ENCODE data around the gene FMNL2. TPM values are rescaled to one million over a fixed set of nuclear protein-coding genes. Genes with fewer than 3 reads are reported as not detected.

The FMNL2 gene
- total RNA-seq, 1 experiment from 2014 or later, result 28.1 TPM

- H2AFZ ChIP-seq (ENCODE audit: low read depth, low read length, poor library complexity, severe bottlenecking), result no peak overlapping the region
- no peak for ATAC-seq
- H3K27ac ChIP-seq (ENCODE audit: low read depth, low read length), result no peak overlapping the region
Observed at GRCh38 chr2:152309352-152310214, 25.4 kb upstream of the FMNL2 start.

DNA sequence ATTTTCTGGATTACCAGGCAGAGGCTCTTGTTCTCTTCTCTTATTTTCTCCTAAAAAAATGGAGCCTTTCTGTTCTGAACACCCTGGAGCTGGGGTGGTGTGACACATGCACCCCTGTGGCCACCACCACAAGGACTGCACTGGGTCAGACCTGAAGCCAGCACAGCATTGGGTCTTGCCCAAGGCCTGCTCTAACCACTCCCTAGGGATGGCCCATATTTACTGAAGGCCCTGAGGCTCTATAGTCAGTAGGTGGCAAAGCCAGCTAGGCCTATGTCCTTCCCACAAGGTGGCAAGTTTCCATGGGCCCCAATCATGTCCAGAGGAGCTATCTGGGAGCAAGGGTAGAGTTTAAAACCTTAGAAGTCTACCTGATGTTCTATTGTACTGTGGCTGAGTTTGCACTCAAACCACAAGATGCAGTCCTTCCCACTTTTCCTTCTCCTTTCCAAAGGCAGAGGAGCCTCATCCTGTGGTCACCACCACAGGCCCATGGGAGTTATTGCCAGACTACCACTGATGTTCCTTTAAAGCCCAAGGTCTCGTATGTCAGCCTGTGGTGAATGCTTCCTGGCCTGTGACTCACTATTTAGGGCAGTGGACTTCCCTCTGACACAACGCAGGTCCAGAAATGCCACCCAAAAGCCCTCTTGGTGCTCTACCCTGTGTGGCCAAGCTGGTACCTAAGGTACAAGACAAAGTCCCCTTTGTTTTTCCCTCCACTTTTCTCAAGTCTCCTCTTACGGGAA, 15.0 kb upstream of the FMNL2 start:
- no peaks in the 10 kb centered on the region for H4K20me1 ChIP-seq (ENCODE audit: insufficient read depth)
- DNase-seq (ENCODE audit: low read depth, low spot score) (no peak), ATAC-seq (no peak; the same call in 1 of the 2 replicates)
- H3K4me3 ChIP-seq (replicated peaks in 1 of 2; ENCODE audit: low read depth in 1 of 2, low read length in 2 of 2), result no peak overlapping the region
- H3K4me2 ChIP-seq (ENCODE audit: low read length), result no peak overlapping the region
- ChIA-PET POLR2A (no interaction called here), CTCF (no interaction called here), RAD21 (ENCODE audit: low non-redundant PET in 1 of 2, low total read pairs in 2 of 2, uncharacterized antibody in 2 of 2, unreplicated experiment in 2 of 2) (no interaction called here)
- no peaks in the 10 kb centered on the region for H3K27me3 ChIP-seq (ENCODE audit: insufficient read depth, low read length)
- intact Hi-C loops (cut with micrococcal nuclease), result no loop called here
- no TSS peak for BruUV-seq (replicated peaks)
- H3K9me3 ChIP-seq (ENCODE audit: control insufficient read depth in 1 of 2, insufficient read depth in 1 of 2, low read depth in 1 of 2, low read length in 2 of 2), result no peaks in the 10 kb centered on the region
- no peaks in the 10 kb centered on the region for H3K79me2 ChIP-seq (ENCODE audit: insufficient read depth, low read length)
- no peaks in the 10 kb centered on the region for H3K9me2 ChIP-seq (ENCODE audit: insufficient read depth)
- no peaks in the 10 kb centered on the region for H3K36me3 ChIP-seq (ENCODE audit: control insufficient read depth in 1 of 2, insufficient read depth in 2 of 2, low read length in 2 of 2)
- H3K4me1 ChIP-seq (ENCODE audit: control insufficient read depth in 1 of 2, insufficient read depth in 2 of 2, low read length in 2 of 2), result no peaks in the 10 kb centered on the region; a peak in 1 of 4 replicates
- no peak overlapping the region for H3K9ac ChIP-seq (ENCODE audit: low read length)
- TF ChIP-seq SRF (IDR thresholded peaks at IDR 0.05; ENCODE audit: low read depth) (no peak), MAX (IDR thresholded peaks at IDR 0.05) (no peak), EGR1 (IDR thresholded peaks at IDR 0.05; ENCODE audit: low read depth) (no peak), TCF7L2 (IDR thresholded peaks at IDR 0.05; ENCODE audit: borderline replicate concordance, extremely low read depth, insufficient read depth, insufficient read length) (no peak), RAD21 (IDR thresholded peaks at IDR 0.05; ENCODE audit: low read depth) (no peak), SIN3A (IDR thresholded peaks at IDR 0.05; ENCODE audit: low read depth) (no peak)
- TF ChIP-seq, protein P1, sequence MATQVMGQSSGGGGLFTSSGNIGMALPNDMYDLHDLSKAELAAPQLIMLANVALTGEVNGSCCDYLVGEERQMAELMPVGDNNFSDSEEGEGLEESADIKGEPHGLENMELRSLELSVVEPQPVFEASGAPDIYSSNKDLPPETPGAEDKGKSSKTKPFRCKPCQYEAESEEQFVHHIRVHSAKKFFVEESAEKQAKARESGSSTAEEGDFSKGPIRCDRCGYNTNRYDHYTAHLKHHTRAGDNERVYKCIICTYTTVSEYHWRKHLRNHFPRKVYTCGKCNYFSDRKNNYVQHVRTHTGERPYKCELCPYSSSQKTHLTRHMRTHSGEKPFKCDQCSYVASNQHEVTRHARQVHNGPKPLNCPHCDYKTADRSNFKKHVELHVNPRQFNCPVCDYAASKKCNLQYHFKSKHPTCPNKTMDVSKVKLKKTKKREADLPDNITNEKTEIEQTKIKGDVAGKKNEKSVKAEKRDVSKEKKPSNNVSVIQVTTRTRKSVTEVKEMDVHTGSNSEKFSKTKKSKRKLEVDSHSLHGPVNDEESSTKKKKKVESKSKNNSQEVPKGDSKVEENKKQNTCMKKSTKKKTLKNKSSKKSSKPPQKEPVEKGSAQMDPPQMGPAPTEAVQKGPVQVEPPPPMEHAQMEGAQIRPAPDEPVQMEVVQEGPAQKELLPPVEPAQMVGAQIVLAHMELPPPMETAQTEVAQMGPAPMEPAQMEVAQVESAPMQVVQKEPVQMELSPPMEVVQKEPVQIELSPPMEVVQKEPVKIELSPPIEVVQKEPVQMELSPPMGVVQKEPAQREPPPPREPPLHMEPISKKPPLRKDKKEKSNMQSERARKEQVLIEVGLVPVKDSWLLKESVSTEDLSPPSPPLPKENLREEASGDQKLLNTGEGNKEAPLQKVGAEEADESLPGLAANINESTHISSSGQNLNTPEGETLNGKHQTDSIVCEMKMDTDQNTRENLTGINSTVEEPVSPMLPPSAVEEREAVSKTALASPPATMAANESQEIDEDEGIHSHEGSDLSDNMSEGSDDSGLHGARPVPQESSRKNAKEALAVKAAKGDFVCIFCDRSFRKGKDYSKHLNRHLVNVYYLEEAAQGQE (IDR thresholded peaks at IDR 0.05; ENCODE audit: low read depth), result no peak
- H2AFZ ChIP-seq (ENCODE audit: low read depth, low read length, poor library complexity, severe bottlenecking), result no peak overlapping the region
- no peak overlapping the region for H3K27ac ChIP-seq (ENCODE audit: low read depth, low read length)

More at GRCh38 chr2:152309352-152310214, 25.4 kb upstream of the FMNL2 start:
- no peaks in the 10 kb centered on the region for H3K27me3 ChIP-seq (ENCODE audit: insufficient read depth, low read length)
- no peaks in the 10 kb centered on the region for H3K9me2 ChIP-seq (ENCODE audit: insufficient read depth)
- TF ChIP-seq YY1 (IDR thresholded peaks at IDR 0.05; ENCODE audit: extremely low read depth, insufficient replicate concordance, low read depth, low read length), result no peak
- no TSS peak for BruUV-seq (replicated peaks)
- no peaks in the 10 kb centered on the region for H4K20me1 ChIP-seq (ENCODE audit: insufficient read depth)
- 0 out of 4 replicates have a peak, but pooled peaks cover 0 to 2% of the 10 kb centered on the region in 2 experiments for H3K4me1 ChIP-seq (ENCODE audit: control insufficient read depth in 1 of 2, insufficient read depth in 2 of 2, low read length in 2 of 2)
- RAD21 ChIA-PET (ENCODE audit: low non-redundant PET in 1 of 2, low total read pairs in 2 of 2, uncharacterized antibody in 2 of 2, unreplicated experiment in 2 of 2), result no interaction called here
- no peaks in the 10 kb centered on the region for H3K9me3 ChIP-seq (ENCODE audit: control insufficient read depth in 1 of 2, insufficient read depth in 1 of 2, low read depth in 1 of 2, low read length in 2 of 2)
- H3K4me3 ChIP-seq (replicated peaks in 1 of 2; ENCODE audit: low read depth in 1 of 2, low read length in 2 of 2), result no peak overlapping the region
- no peak overlapping the region for H3K4me2 ChIP-seq (ENCODE audit: low read length)
- POLR2A ChIA-PET, result no interaction called here
- no peaks in the 10 kb centered on the region for H3K79me2 ChIP-seq (ENCODE audit: insufficient read depth, low read length)
- CTCF ChIA-PET, result no interaction called here
- intact Hi-C loops (cut with micrococcal nuclease), result no loop called here
- DNase-seq (ENCODE audit: low read depth, low spot score), result no peak
- H3K9ac ChIP-seq (ENCODE audit: low read length), result no peak overlapping the region
- no peaks in the 10 kb centered on the region for H3K36me3 ChIP-seq (ENCODE audit: control insufficient read depth in 1 of 2, insufficient read depth in 2 of 2, low read length in 2 of 2)

Measured in HCT116 (cell line).